ENCODE data around the gene WDPCP. TPM values are rescaled to one million over a fixed set of nuclear protein-coding genes. Genes with fewer than 3 reads are reported as not detected.
"Not testable (repeated sequence)": the region's sequence is repeated elsewhere in the genome, so short reads cannot be mapped to it uniquely, and the experiment has no call there.

WDPCP gene
- total and polyA plus RNA-seq, 7 experiments from 2014 or later, result 4.8 to 19.2 (median 15.6) TPM

DNA sequence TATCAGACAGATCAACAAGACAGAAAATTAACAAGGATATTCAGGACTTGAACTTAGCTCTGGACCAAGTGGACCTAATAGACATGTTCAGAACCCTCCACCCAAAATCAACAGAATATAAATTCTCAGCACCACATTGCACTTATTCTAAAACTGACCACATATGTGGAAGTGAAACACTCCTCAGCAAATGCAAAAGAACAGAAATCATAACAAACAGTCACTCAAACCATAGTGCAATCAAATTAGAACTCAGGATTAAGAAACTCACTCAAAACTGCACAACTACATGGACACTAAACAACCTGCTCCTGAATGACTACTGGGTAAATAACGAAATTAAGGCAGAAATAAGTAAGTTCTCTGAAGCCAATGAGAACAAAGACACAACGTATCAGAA lies 35.5 kb upstream of the WDPCP start:
- H3K4me1 Mint-ChIP-seq; H3K4me3 ChIP-seq (ENCODE audit: low read length); H3K4me3 Mint-ChIP-seq; H3K36me3 Mint-ChIP-seq; intact Hi-C loops (cut with micrococcal nuclease); ATAC-seq; H3K9me3 ChIP-seq (ENCODE audit: control insufficient read depth in 2 of 3, low read length in 3 of 3); H3K36me3 ChIP-seq (ENCODE audit: control insufficient read depth in 2 of 3, insufficient read depth in 3 of 3, low read length in 3 of 3); H3K27ac ChIP-seq (ENCODE audit: low read depth, low read length); H3K27me3 ChIP-seq (ENCODE audit: control insufficient read depth in 2 of 2, insufficient read depth in 2 of 2, low read length in 2 of 2); H3K9me3 Mint-ChIP-seq; H3K27ac Mint-ChIP-seq; H3K4me1 ChIP-seq (ENCODE audit: control insufficient read depth in 2 of 2, insufficient read depth in 2 of 2, low read length in 2 of 2); DNase-seq: not testable (repeated sequence)
- ChIA-PET CTCF (interaction anchor here (0.6 kb wide), 1 partner anchor 1484 kb away, joined by 3 read pairs; no protein-coding TSS in a partner anchor), POLR2A (interaction anchor here (0.7 kb wide), 1 partner anchor 14 kb away, joined by 5 read pairs; no protein-coding TSS in a partner anchor)
- H3K27me3 Mint-ChIP-seq, result peaks cover 10 to 16% (median 11%) of the 10 kb centered on the region in 5 donors

- Mint-ChIP-seq H3K4me1 (peaks cover 0 to 6% (median 0%) of the 10 kb centered on the region in 7 donors), H3K27me3 (peaks cover 11 to 19% (median 14%) of the 10 kb centered on the region in 5 donors), H3K27ac (no peak overlapping the region), H3K4me3 (no peak overlapping the region), H3K9me3 (peaks cover 0 to 5% (median 0%) of the 10 kb centered on the region in 11 donors), H3K36me3 (peaks cover 0 to 4% (median 0%) of the 10 kb centered on the region in 5 donors)
- Histone ChIP-seq H3K27ac (ENCODE audit: low read depth, low read length) (no peak overlapping the region), H3K27me3 (ENCODE audit: control insufficient read depth in 2 of 2, insufficient read depth in 2 of 2, low read length in 2 of 2) (no peaks in the 10 kb centered on the region), H3K4me1 (ENCODE audit: control insufficient read depth in 2 of 2, insufficient read depth in 2 of 2, low read length in 2 of 2) (no peaks in the 10 kb centered on the region), H3K4me3 (ENCODE audit: low read length) (no peak overlapping the region), H3K9me3 (ENCODE audit: control insufficient read depth in 2 of 3, low read length in 3 of 3) (no peaks in the 10 kb centered on the region), H3K36me3 (ENCODE audit: control insufficient read depth in 2 of 3, insufficient read depth in 3 of 3, low read length in 3 of 3) (no peaks in the 10 kb centered on the region)
- ATAC-seq, result no peak
- POLR2A ChIA-PET, result no interaction called here
- intact Hi-C loops (cut with micrococcal nuclease), result no loop called here
- CTCF ChIA-PET, result interaction anchor here (0.6 kb wide), 1 partner anchor 238 kb away, joined by 3 read pairs; no protein-coding TSS in a partner anchor
- DNase-seq, result no peak
Observed at GRCh38 chr2:63622751-63623150, 34.5 kb upstream of the WDPCP start.

DNA sequence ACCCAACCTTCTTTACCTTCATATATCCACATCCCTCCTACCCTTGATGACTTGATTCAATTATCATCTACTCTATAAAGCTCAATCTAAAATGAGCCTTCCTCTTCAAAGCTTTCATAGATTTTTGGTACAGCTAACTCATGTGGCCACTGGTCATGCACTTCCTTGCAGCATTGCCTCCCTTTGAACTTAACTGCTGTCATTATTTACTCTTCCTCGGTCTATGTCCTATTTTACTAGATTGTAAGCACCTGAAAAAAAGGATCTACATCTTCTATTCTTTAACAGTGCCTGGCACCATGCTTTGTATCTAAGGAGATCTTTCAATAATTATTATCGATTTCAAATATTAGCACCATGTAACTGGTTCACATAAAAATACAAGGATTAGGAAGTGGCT lies 31.1 kb upstream of the WDPCP start:
- H3K27ac Mint-ChIP-seq, result no peak overlapping the region
- Histone ChIP-seq H3K36me3 (ENCODE audit: control insufficient read depth in 2 of 3, insufficient read depth in 3 of 3, low read length in 3 of 3) (no peaks in the 10 kb centered on the region), H3K27me3 (ENCODE audit: control insufficient read depth in 2 of 2, insufficient read depth in 2 of 2, low read length in 2 of 2) (no peaks in the 10 kb centered on the region), H3K27ac (ENCODE audit: low read depth, low read length) (no peak overlapping the region), H3K4me3 (ENCODE audit: low read length) (no peak overlapping the region), H3K4me1 (ENCODE audit: control insufficient read depth in 2 of 2, insufficient read depth in 2 of 2, low read length in 2 of 2) (no peaks in the 10 kb centered on the region), H3K9me3 (ENCODE audit: control insufficient read depth in 2 of 3, low read length in 3 of 3) (no peaks in the 10 kb centered on the region)
- POLR2A ChIA-PET, result no interaction called here
- DNase-seq, result no peak
- no peaks in the 10 kb centered on the region for H3K4me1 Mint-ChIP-seq
- peaks cover 0 to 5% (median 0%) of the 10 kb centered on the region in 11 donors for H3K9me3 Mint-ChIP-seq
- H3K36me3 Mint-ChIP-seq, result peaks cover 0 to 4% (median 0%) of the 10 kb centered on the region in 5 donors
- H3K27me3 Mint-ChIP-seq, result peaks cover 14 to 22% (median 16%) of the 10 kb centered on the region in 5 donors
- no peak overlapping the region for H3K4me3 Mint-ChIP-seq
- intact Hi-C loops (cut with micrococcal nuclease), result no loop called here
- CTCF ChIA-PET, result interaction anchor here (0.8 kb wide), 1 partner anchor 196 kb away, joined by 3 read pairs; no protein-coding TSS in a partner anchor
- no peak for ATAC-seq

GRCh38 chr2:63617366-63617765 lies 29.1 kb upstream of the WDPCP start:
- Histone ChIP-seq H3K27me3 (ENCODE audit: control insufficient read depth in 2 of 2, insufficient read depth in 2 of 2, low read length in 2 of 2) (no peaks in the 10 kb centered on the region), H3K9me3 (ENCODE audit: control insufficient read depth in 2 of 3, low read length in 3 of 3) (no peaks in the 10 kb centered on the region), H3K4me3 (ENCODE audit: low read length) (no peak overlapping the region), H3K36me3 (ENCODE audit: control insufficient read depth in 2 of 3, insufficient read depth in 3 of 3, low read length in 3 of 3) (no peaks in the 10 kb centered on the region), H3K27ac (ENCODE audit: low read depth, low read length) (no peak overlapping the region), H3K4me1 (ENCODE audit: control insufficient read depth in 2 of 2, insufficient read depth in 2 of 2, low read length in 2 of 2) (no peaks in the 10 kb centered on the region)
- CTCF ChIA-PET, result no interaction called here
- DNase-seq, result no peak
- no peak for ATAC-seq
- Mint-ChIP-seq H3K27me3 (peaks cover 10 to 21% (median 15%) of the 10 kb centered on the region in 5 donors), H3K4me1 (no peaks in the 10 kb centered on the region), H3K27ac (no peak overlapping the region), H3K4me3 (no peak overlapping the region), H3K36me3 (peaks cover 0 to 4% (median 0%) of the 10 kb centered on the region in 5 donors), H3K9me3 (peaks cover 0 to 5% (median 0%) of the 10 kb centered on the region in 11 donors)
- intact Hi-C loops (cut with micrococcal nuclease), result no loop called here
- POLR2A ChIA-PET, result no interaction called here

DNA sequence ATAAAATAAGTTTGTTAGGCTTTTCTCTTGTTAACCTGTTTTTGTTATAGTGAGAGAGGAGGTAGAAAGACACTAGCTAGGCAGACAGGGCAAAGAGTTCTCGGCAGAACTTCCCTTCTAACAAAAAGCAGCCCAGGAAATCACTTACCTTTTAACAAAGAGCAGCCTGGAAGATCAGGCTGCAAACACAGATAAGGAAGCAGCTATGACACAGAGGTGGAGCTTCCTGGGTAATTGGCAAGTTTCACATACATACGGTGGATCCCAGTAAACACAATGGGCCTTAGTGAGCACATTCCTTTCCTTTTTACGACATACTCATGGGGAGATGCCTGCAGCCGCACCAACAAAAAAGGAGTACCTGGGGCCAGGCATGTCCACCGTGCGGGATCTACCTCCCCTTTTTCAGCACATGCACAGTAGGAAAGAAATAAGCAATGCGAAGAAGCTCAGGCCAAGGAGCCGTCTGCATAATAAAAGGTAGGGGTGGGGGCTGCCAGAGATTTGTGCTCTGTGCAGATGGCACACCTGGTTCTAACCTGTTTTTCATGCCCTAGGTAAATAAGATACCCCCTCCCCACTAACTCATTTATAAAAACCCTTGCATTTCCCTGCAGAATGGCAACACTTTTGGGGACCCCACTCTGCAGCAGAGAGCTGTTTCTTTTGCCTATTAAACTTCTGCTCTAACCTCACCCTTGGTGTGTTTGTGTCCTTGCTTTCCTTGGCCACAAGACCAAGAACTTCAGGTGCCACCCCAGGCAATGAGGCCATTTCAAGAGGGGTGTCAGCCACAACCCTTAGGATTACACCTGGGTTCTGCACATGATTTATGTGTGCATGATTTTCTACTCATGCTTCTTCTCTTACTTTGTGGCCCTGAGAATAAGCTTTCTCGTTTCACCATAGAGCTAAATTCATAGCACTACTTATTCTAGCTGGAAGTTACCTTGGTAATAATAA lies 27.0 kb upstream of the WDPCP start:
- POLR2A ChIA-PET, result no interaction called here
- no peak overlapping the region for H3K27ac Mint-ChIP-seq
- ATAC-seq, result no peak

DNA sequence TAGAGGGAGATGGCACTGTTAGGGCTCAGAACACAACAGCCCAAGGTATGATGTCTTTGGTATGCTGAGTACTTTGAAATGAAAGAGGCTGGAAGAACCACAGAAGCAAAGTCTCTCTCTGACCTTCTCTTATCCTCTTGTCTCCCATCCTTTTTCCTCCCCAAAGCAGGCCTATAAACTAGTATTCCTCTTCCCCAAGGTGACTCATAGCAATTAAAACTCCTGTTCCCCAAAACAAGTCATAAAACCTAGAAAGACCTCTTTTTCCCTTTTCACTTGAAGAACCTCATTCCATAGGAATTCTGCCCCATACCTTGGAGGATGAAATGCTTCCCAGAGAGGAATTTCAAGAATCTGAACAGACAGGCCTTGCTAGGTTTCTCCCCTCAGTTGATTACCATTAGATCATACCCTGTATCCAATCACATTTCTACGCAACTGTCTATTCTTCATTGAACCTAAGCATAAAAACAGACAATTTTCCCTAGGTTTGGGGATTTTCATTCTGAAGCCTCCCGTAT lies 26.2 kb upstream of the WDPCP start:
- ChIA-PET CTCF (no interaction called here), POLR2A (no interaction called here)
- peaks cover 8 to 28% (median 14%) of the 10 kb centered on the region in 5 donors for H3K27me3 Mint-ChIP-seq
- no peaks in the 10 kb centered on the region for H3K36me3 ChIP-seq (ENCODE audit: control insufficient read depth in 2 of 3, insufficient read depth in 3 of 3, low read length in 3 of 3)
- DNase-seq, result no peak
- no peaks in the 10 kb centered on the region for H3K4me1 ChIP-seq (ENCODE audit: control insufficient read depth in 2 of 2, insufficient read depth in 2 of 2, low read length in 2 of 2)
- H3K27ac Mint-ChIP-seq, result no peak overlapping the region
- no peak overlapping the region for H3K4me3 ChIP-seq (ENCODE audit: low read length)
- no peaks in the 10 kb centered on the region for H3K4me1 Mint-ChIP-seq
- H3K9me3 Mint-ChIP-seq, result peaks cover 0 to 3% (median 0%) of the 10 kb centered on the region in 11 donors
- no peak for ATAC-seq
- no peaks in the 10 kb centered on the region for H3K27me3 ChIP-seq (ENCODE audit: control insufficient read depth in 2 of 2, insufficient read depth in 2 of 2, low read length in 2 of 2)
- no peaks in the 10 kb centered on the region for H3K36me3 Mint-ChIP-seq
- no peaks in the 10 kb centered on the region for H3K9me3 ChIP-seq (ENCODE audit: control insufficient read depth in 2 of 3, low read length in 3 of 3)
- intact Hi-C loops (cut with micrococcal nuclease), result no loop called here
- H3K27ac ChIP-seq (ENCODE audit: low read depth, low read length), result no peak overlapping the region
- H3K4me3 Mint-ChIP-seq, result no peak overlapping the region

More for the DNA sequence above, 27.0 kb upstream of the WDPCP start:
- no peaks in the 10 kb centered on the region for H3K4me1 Mint-ChIP-seq
- H3K36me3 Mint-ChIP-seq, result no peaks in the 10 kb centered on the region
- peaks cover 10 to 28% (median 15%) of the 10 kb centered on the region in 5 donors for H3K27me3 Mint-ChIP-seq
- no peaks in the 10 kb centered on the region for H3K36me3 ChIP-seq (ENCODE audit: control insufficient read depth in 2 of 3, insufficient read depth in 3 of 3, low read length in 3 of 3)
- intact Hi-C loops (cut with micrococcal nuclease), result no loop called here
- no peak overlapping the region for H3K4me3 ChIP-seq (ENCODE audit: low read length)
- CTCF ChIA-PET, result no interaction called here
- no peaks in the 10 kb centered on the region for H3K9me3 ChIP-seq (ENCODE audit: control insufficient read depth in 2 of 3, low read length in 3 of 3)
- H3K4me3 Mint-ChIP-seq, result no peak overlapping the region
- no peaks in the 10 kb centered on the region for H3K27me3 ChIP-seq (ENCODE audit: control insufficient read depth in 2 of 2, insufficient read depth in 2 of 2, low read length in 2 of 2)
- no peaks in the 10 kb centered on the region for H3K4me1 ChIP-seq (ENCODE audit: control insufficient read depth in 2 of 2, insufficient read depth in 2 of 2, low read length in 2 of 2)
- no peak for DNase-seq
- no peak overlapping the region for H3K27ac ChIP-seq (ENCODE audit: low read depth, low read length)
- peaks cover 0 to 3% (median 0%) of the 10 kb centered on the region in 11 donors for H3K9me3 Mint-ChIP-seq
